ENCODE data around the gene IFNL1.

- TF ChIP-seq CTCF (IDR thresholded peaks at IDR 0.05) (no peak), POLR2A (IDR thresholded peaks at IDR 0.05) (no peak)
Measured at GRCh38 chr19:39318071-39318470, 21.9 kb downstream of the IFNL1 start.

All from right lobe of liver (tissue), 4 donors.